GM18498 (cell line): ENCODE measurements around the gene ZSWIM1.
"Not testable (repeated sequence)": the region's sequence is repeated elsewhere in the genome, so short reads cannot be mapped to it uniquely, and the experiment has no call there.

ENCODE experiments used
- ATAC-seq: cut with Tn5 transposase; IDR thresholded peaks from one replicate; pipeline ENCODE4 v1.9.1; 2021; ENCODE audit warnings: mild to moderate bottlenecking, moderate library complexity; ENCODE audit not compliant: unreplicated experiment

The ZSWIM1 gene

GRCh38 chr20:45887346-45887715 is 6.3 kb downstream of the ZSWIM1 start, which contains the start of gene SPATA25:
Gene SPATA25, minus strand, starts transcription at chr20:45887622. Its CDS starts 32 bp downstream, at chr20:45887590.
- ATAC-seq = no peak

GRCh38 chr20:45888681-45889080 is 7.7 kb downstream of the ZSWIM1 start:
- no peak for ATAC-seq

GRCh38 chr20:45890077-45890984 is 9.3 kb downstream of the ZSWIM1 start:
- peak; percentile 15 for ATAC-seq

GRCh38 chr20:45890985-45891983 is 10.3 kb downstream of the ZSWIM1 start, which contains the start of the genes CTSA and NEURL2:
Gene CTSA, plus strand, starts transcription at chr20:45891335. Its CDS starts 234 bp downstream, at chr20:45891569.
Gene NEURL2, minus strand, starts transcription at chr20:45891208. Its CDS starts 217 bp downstream, at chr20:45890991.
- peak; percentile 84 for ATAC-seq

GRCh38 chr20:45892049-45892825 is 11.2 kb downstream of the ZSWIM1 start:
- ATAC-seq = no peak

GRCh38 chr20:45892828-45893500 is 11.9 kb downstream of the ZSWIM1 start:
- no peak for ATAC-seq

GRCh38 chr20:45893831-45894230 is 12.8 kb downstream of the ZSWIM1 start:
- no peak for ATAC-seq

GRCh38 chr20:45894797-45895196 is 13.8 kb downstream of the ZSWIM1 start:
- ATAC-seq = no peak

- no peak for ATAC-seq
These were observed 15.7 kb downstream of the ZSWIM1 start for GRCh38 chr20:45896641-45897161.

GRCh38 chr20:45897289-45897688 is 16.3 kb downstream of the ZSWIM1 start:
- no peak for ATAC-seq

- no peak for ATAC-seq
These were observed 16.7 kb downstream of the ZSWIM1 start for GRCh38 chr20:45897692-45898091.

- no peak for ATAC-seq
These were observed 17.3 kb downstream of the ZSWIM1 start for GRCh38 chr20:45898285-45898684.

GRCh38 chr20:45899046-45899835 is 18.2 kb downstream of the ZSWIM1 start:
- ATAC-seq = no peak

- ATAC-seq = not testable (repeated sequence)
These were observed 20.3 kb downstream of the ZSWIM1 start for GRCh38 chr20:45901332-45901731.

GRCh38 chr20:45902199-45902701 is 21.2 kb downstream of the ZSWIM1 start:
- no peak for ATAC-seq

GRCh38 chr20:45904583-45905504 is 23.8 kb downstream of the ZSWIM1 start:
- ATAC-seq = no peak

- no peak for ATAC-seq
These were observed 24.6 kb downstream of the ZSWIM1 start for GRCh38 chr20:45905505-45906079.
